ENCODE data around the gene DDTL.
"Not testable (repeated sequence)": the region's sequence is repeated elsewhere in the genome, so short reads cannot be mapped to it uniquely, and the experiment has no call there.

GRCh38 chr22:23979557-23980240 is 13.0 kb downstream of the DDTL start, which contains the start of gene GSTT2:
- not testable (repeated sequence) for TF ChIP-seq CTCF (conservative IDR thresholded peaks at IDR 0.05; ENCODE audit: low read length); EZH2phosphoT487 (IDR thresholded peaks at IDR 0.05; ENCODE audit: borderline replicate concordance)

All from Loucy (cell line).